GM21723 (cell line): ENCODE measurements around the gene FLYWCH1.
"Not testable (repeated sequence)": the region's sequence is repeated elsewhere in the genome, so short reads cannot be mapped to it uniquely, and the experiment has no call there.

Experiments
- ATAC-seq: cut with Tn5 transposase; IDR thresholded peaks from one replicate; pipeline ENCODE4 v1.9.1; 2021; ENCODE audit warnings: mild to moderate bottlenecking, moderate library complexity; ENCODE audit not compliant: unreplicated experiment

Gene FLYWCH1

DNA sequence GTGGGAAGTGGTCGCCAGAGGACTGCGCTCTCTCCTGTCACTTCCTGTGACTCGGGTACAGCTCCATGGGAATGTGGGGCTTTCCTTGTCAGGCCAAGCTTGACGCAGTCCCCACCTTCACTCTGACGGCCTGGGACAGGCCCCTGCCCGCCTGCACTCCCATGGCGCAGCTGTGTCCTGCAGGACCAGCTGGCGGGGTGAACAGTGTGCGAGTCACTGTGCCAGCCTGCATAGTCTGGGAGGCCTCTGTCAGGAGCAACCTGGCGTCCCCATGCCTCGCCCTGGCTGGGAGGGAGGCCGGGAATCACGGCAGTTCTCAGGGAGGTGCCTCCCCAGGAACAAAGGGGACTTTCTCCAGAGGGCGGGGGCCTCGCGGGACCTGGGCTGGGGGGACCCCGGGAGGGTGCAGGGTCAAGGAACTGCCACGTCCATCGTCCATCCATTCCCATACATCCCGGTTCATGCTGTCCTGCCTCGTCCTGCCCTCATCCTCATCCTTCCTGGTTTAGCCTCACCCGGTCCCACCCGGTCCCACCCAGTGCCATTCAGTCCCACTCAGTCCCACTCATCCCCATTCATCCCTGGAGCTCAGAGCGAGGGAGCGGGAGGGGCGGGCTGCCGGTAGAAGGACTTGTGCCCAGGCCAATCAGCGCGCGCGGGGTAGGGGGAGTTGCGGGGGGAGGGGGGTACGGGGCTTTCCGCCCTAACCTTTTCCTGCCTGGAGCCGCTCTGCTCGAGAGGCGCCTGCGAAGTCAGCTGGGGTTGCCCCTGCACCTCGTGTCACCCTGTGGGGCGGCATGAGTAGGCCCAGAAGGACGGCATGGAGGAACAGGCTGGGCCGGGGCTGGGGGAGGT lies 13.4 kb downstream of the FLYWCH1 start:
- ATAC-seq: no peak

GRCh38 chr16:2925951-2926649 lies 14.4 kb downstream of the FLYWCH1 start:
- no peak for ATAC-seq

GRCh38 chr16:2926650-2926999 lies 14.9 kb downstream of the FLYWCH1 start:
- no peak for ATAC-seq

GRCh38 chr16:2927010-2927646 lies 15.4 kb downstream of the FLYWCH1 start:
- peak; percentile 72 for ATAC-seq

DNA sequence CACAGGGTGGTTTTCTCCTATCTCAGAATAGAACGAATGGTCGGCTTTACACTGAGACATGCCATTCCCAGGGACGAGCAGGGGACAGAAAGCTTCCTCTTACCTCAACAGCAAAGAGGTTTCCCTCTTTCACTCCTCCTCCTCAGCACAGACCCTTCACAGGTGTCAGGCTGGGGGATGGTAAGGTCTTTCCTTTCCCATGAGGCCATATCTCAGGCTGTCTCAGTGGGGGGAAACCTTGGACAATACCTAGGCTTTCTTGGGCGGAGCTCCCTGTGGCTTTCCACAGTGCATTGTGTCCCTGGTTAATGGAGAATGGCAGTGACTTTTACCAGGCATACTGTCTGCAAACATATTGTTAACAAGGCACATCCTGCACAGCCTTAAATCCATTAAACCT lies 16.4 kb downstream of the FLYWCH1 start:
- not testable (repeated sequence) for ATAC-seq

- no peak for ATAC-seq
These were observed 17.1 kb downstream of the FLYWCH1 start for GRCh38 chr16:2928796-2929195.

DNA sequence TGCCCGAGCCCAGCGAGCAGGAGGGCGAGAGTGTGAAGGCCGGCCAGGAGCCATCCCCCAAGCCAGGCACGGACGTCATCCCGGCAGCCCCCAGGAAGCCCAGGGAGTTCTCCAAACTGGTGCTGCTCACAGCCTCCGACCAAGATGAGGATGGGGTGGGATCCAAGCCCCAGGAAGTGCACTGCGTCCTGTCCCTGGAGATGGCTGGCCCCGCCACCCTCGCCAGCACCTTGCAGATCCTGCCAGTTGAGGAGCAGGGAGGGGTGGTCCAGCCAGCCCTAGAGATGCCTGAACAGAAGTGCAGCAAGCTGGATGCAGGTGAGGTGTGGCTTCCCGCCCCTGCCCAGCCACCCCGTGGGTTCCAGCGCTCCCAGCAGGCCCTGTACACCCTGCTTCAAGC lies 18.0 kb downstream of the FLYWCH1 start:
- no peak for ATAC-seq

GRCh38 chr16:2930236-2930635 lies 18.5 kb downstream of the FLYWCH1 start:
- no peak for ATAC-seq

DNA sequence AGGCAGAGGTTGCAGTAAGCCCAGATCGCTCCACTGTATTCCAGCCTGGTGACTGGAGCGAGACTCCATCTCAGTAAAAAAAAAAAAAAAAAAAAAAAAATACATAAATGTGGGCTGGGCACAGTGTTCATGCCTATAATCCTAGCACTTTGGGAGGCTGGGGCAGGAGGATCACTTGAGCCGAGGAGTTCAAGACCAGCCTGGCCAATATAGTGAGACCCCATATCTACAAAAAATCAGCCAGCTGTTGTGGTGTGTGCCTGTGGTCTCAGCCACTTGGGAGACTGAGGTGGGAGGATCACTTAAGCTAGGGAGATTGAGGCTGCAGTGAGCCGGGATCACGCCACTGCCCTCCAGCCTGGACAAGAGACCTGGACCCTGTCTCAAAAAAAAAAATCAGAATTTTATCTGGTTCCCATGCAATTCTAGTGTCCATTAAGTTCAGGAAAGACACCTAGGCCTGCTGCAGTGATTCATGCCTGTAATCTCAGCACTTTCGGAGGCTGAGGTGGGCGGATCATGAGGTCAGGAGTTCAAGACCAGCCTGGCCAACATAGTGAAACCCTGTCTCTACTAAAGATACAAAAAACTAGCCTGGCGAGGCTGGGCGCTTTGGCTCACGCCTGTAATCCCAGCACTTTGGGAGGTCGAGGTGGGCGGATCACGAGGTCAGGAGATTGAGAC lies 19.6 kb downstream of the FLYWCH1 start:
- ATAC-seq: not testable (repeated sequence)

DNA sequence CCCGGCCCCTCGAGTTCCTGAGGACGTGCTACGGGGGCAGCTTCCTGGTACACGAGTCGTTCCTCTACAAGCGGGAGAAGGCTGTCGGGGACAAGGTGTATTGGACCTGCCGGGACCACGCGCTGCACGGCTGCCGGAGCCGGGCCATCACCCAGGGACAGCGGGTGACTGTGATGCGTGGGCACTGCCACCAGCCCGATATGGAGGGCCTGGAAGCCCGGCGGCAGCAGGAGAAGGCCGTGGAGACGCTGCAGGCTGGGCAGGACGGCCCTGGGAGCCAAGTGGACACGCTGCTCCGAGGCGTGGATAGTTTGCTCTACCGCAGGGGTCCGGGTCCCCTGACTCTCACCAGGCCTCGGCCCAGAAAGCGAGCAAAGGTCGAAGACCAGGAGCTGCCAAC lies 21.4 kb downstream of the FLYWCH1 start:
- no peak for ATAC-seq

DNA sequence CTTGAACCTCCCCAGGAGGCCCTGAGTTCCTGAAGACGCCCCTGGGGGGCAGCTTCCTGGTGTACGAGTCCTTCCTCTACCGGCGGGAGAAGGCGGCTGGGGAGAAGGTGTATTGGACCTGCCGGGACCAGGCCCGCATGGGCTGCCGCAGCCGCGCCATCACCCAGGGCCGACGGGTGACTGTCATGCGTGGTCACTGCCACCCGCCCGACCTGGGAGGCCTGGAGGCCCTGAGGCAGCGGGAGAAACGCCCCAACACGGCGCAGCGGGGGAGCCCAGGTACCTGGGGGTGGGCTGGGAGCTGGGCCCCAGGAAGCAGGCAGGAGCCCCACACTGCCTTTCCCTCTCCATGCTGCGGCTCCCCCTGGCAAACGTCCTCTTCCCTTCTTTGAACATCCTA lies 22.0 kb downstream of the FLYWCH1 start:
- no peak for ATAC-seq

DNA sequence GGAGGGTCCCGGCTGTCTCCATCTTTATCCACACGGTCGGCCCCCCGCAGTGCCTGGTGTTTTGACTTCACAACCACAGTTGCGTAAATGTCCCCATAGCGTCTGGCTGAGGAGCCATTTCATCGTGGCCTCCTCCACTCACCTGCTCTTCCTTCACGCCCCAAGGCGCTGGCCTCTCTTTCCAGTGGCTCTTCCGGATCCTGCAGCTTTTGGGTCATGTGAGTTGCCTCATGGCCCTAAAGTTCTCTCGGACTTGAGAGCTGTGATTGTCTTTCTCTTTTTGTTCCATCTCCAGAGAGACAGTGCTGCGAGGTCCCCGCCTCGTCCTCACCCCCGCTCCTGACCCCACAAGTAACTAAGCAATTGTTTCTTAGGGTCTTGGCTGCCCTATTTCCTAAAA lies 22.7 kb downstream of the FLYWCH1 start:
- no peak for ATAC-seq

- no peak for ATAC-seq
These were observed 24.8 kb downstream of the FLYWCH1 start for GRCh38 chr16:2936436-2937011.

DNA sequence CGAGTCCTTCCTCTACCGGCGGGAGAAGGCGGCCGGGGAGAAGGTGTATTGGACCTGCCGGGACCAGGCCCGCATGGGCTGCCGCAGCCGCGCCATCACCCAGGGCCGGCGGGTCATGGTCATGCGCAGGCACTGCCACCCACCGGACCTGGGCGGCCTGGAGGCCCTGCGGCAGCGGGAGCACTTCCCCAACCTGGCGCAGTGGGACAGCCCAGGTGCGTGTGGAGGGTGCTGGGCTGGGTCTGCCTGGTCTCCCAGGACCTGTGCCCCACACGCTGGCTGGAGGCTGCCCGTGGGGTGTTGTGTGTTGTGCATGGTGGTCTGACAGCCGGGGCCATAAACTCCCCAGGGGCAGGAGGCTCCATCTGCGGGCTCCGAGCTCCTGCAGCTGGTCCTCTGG lies 25.4 kb downstream of the FLYWCH1 start:
- no peak for ATAC-seq

DNA sequence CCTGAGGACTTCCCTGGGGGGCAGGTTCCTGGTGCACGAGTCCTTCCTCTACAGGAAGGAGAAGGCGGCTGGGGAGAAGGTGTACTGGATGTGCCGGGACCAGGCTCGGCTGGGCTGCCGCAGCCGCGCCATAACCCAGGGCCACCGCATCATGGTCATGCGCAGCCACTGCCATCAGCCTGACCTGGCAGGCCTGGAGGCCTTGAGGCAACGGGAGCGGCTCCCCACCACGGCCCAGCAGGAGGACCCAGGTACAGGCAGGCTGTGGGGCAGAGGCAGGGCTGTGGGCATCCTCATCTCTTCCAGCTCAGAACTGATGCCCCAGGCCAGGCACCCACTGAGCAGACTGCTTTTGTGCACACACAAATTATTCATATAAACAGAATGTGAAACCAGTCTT lies 26.5 kb downstream of the FLYWCH1 start:
- no peak for ATAC-seq

- no peak for ATAC-seq
These were observed 28.2 kb downstream of the FLYWCH1 start for GRCh38 chr16:2939968-2940367.

- no peak for ATAC-seq
These were observed 30.3 kb downstream of the FLYWCH1 start for GRCh38 chr16:2942045-2942444.

DNA sequence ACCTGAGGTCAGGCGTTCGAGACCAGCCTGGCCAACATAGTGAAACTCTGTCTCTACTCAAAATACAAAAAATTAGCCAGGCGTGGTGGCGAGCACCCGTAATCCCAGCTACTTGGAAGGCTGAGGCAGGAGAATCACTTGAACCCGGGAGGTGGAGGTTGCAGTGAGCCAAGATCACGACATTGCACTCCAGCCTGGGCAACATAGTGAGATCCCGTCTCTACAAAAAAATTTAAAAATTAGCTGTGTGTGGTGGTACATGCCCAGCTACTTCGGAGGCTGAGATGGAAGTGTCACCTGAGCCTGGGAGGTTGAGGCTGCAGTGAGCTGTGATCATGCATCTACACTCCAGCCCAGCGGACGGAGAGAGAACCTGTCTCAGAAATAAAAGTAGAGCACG lies 32.0 kb downstream of the FLYWCH1 start:
- not testable (repeated sequence) for ATAC-seq

- ATAC-seq: no peak
These were observed 34.9 kb downstream of the FLYWCH1 start for GRCh38 chr16:2946649-2947048.

GRCh38 chr16:2948807-2949704 lies 37.3 kb downstream of the FLYWCH1 start:
- ATAC-seq: no peak
